ENCODE results near the gene MYBL2.

GRCh38 chr20:43695571-43695970 is 28.7 kb downstream of the MYBL2 start:
- no peak for TF ChIP-seq CTCF (IDR thresholded peaks at IDR 0.05; ENCODE audit: poor library complexity)
- TF ChIP-seq EZH2 (IDR thresholded peaks at IDR 0.05; ENCODE audit: borderline replicate concordance), result no peak
